Daoy (cell line): ENCODE measurements around the gene TMEM181. TPM values are rescaled to one million over a fixed set of nuclear protein-coding genes. Genes with fewer than 3 reads are reported as not detected.
"Not testable (repeated sequence)": the region's sequence is repeated elsewhere in the genome, so short reads cannot be mapped to it uniquely, and the experiment has no call there.

Source experiments
- DNase-seq: peaks from one replicate; pipeline ENCODE4 v3.0.0-alpha.2; 2015; ENCODE audit warnings: low read depth
- total RNA-seq: library from RNA; depleted of rRNA; stranded (reverse); fragments of >200 nt; shearing (Covaris generic); gene quantifications from 2 replicates; pipeline ENCODE4 v1.2.3, GENCODE V29; 2014

TMEM181 gene
- total RNA-seq, 1 experiment from 2014 or later, result 28.3 TPM

DNA sequence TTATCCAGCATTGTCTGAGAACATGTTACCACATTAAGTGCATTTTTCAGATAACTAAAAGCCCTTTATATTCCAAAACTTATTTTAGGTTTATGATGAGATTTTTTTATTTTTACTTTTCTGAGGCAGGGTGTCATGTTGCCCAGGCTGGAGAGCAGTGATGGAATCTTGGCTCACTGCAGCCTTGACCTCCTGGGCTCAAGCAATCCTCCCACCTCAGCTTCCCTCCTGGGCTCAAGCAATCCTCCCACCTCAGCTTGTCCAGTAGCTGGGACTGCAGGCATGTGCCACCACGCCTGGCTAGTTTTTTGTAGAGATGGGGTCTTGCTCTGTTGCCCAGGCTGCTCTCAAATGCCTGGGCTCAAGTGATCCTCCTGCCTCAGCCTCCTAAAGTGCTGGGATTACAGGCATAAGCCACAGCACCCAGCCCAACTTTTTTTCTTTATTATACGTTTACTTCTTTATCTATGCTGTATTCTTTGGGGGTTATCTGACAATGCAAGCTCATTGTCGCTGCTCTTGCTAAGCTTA lies 78.5 kb downstream of the TMEM181 start:
- DNase-seq, result no peak

DNA sequence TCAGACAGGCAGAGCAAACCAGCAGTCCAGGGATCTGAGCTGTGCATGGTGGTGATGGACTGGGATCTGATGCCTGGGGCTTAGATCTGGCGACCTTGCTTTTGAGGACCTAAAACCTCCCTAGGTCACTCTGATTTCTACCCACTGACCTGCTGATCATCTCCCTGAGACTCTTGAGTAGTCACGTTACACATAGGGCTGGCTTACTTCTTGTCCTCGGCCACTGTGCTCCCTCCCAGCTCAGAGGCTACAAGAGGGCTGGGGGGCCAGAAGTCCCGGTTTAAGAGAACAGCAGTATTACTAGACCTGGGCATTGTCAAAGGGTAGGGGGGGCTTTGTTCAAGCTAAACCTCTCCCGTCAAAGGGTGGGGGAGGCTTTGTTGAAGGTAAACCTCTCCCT lies 79.2 kb downstream of the TMEM181 start:
- DNase-seq, result no peak

DNA sequence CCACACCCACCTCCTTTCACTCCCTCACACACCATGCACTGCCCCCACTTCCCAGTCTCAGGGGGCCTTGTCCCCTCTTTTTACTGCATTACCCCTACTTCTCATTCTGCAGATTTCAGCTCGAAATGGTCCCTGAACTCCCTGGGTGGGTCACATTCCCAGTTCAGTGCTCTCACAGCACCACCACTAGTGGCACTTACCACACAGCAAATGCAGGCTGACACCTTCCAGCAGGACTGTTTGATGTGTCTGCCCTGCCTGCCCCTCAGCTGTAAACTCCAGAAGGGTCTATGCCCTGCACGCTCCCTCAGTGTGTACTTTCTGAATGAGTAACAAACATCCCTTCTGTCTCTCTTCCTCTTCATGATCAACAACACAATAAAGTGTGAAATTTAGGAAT lies 80.6 kb downstream of the TMEM181 start:
- no peak for DNase-seq

DNA sequence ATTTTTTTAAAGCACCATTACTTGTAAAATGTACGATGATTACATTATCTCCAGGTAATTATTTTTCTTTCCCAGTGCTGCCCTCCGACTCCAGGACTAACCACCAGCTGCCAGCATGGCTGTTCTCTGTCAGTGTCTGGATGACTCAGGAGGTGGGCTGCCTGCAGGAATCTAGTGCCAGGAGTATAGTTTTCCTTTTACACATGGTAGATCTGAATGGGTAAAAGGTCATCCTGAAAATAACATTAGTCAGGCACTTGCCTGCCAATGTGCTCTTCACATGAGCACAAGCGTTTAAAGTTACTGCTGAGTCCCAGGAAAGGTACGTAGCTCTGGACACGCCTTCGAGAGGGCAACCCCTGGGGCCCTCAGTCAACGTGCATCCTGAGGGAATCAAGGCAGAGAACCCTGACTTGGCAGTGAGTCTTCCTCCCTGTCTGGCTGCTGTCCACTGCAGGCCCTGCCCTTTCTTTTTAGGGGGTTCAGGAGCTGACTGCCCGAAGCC lies 82.3 kb downstream of the TMEM181 start:
- peak; percentile 87 for DNase-seq

DNA sequence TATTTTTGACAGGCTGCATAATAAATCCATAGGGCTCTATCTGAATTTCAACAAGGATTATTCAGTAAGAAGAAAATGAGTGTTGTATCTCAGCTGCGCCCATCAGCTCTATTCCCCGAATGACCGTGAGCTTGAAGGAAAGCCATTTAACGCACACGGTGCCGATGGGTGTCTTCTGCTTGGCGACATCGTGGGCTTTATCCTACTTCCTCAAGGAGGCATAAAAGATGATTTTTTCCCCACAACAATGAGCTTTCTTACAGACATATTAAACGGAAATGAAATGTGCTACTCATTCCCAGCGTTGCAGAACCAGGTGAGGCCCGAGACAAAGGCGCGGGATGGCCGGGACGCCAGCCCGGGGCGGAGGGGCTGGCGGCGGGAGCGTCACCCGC lies 83.9 kb downstream of the TMEM181 start:
- DNase-seq, result peak; percentile 21

DNA sequence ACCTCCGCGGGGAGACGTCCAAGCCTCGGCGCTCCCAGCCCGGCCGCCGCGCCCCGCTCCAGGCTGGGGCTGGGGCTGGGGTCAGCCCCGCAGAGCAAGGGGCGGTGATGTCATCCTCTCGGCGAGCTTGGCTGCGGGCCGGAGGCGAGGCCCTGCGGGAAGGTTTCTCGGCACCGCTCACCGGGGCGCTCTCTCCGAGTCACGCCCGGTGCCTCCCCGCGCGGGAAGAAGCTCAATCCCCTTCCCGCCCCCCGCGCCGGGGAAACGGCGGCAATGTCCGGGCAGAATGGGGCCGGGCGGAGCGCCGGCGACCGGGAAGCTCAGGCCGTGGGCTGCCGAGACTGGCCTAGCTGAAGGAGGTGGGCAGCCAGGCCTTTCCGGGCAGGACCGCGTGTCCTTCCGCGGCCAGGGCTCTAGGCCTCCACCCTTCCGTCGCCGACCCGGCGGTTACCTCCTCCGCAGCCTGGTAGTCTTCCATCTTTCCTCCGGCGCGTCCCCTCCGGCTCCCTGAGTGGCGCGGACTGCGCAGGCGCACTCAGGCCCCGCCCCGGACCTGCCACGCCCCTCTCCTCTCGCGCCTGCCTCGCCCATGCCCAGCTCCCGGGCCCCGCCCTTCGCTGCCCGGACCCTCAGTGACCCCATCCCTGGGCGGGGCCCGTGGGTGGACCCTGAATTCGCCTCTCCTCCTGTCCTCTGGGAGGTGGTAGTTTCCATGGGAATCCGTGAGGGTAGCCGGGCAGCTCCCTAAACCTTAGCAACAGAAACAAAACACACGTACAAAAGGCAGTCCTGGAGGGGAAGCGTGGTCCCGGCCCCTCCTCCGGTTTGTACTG lies 84.6 kb downstream of the TMEM181 start, which contains the start of gene DYNLT1:
Gene DYNLT1, minus strand, starts transcription at position 513 of the 833 bp plus-strand sequence. Its CDS starts 35 bp downstream, at position 478.
- DNase-seq, result peak; percentile 97

DNA sequence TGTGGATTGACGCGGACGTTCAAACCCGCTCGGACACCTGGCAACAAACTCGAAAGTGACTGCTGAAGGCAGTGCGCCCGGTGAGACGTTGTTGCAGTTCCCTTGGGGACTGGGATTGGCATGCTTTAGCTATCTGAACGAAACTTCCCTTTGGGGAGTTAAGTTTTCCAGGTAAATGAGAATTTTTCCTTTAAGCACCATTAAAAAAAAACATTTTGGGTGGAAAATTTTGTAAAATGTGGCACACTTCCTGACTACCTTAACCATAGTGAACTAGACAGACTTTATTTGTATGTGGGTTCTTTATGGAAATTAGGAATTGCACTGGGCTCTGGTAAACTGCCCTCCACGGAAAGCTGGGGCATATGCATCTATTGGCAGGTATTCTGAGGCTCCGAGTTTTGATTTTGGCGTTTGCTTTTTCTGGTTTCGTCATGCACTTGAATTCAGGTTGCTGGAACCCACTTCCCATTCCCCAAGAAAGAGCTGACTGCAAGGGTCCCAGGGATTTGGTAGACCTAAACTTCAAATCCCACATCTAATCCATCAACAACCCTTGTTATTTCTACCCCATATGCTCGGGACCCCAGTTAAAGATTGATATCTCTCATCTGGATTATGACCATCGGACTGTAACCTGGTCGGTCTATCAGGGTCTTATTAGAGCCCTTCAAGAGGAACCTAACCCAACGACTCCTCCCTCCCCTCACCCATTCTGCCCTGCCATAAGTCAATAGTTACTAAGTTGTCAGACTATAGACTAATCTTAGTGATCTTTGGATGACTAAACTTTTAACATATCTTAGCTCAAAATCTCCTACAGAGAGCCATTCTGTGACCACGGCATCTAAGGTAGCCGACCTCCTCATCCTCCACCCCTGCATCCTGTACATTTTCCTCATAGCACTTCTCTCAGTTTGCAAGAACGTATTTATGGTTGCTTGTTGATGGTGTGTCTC lies 85.5 kb downstream of the TMEM181 start:
- DNase-seq, result no peak

DNA sequence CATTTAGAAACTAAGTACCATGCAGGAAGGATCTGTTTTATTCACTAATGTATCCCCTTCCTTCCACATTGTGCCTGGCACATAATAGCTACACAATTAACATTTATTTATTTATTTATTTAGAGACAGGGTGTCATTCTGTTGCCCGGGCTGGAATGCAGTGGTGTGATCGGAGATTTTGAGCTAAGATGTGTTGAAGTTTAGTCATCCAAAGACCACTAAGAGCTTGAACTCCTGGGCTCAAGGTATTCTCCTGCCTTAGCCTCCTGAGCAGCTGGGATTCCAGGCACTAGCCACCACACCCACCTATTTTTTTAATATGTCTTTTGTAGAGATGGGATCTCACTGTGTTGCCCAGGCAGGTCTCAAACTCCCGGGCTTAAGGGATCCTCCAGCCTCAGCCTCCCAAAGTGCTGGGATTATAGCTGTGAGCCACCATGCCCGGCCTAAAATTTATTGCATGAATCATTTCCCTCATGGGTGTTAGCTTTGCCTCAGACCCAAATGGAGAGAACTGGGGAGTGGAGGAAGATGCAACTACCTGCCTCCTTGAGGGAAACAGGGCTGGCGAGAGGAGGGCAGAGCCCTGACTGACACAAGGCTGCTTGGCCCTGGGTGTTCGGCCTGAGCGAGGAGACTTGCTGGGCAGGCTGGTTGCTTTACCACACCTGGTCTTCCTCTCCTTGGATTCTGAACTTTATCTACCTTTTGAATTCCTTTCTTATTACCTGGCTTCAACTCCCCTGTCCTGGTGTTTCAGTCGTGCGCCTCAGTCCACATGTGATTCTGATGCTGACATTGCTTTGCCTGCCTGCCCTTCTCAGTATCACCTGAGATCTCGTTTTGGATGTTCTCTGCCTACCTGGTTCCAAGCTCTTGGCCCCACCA lies 86.4 kb downstream of the TMEM181 start:
- no peak for DNase-seq

DNA sequence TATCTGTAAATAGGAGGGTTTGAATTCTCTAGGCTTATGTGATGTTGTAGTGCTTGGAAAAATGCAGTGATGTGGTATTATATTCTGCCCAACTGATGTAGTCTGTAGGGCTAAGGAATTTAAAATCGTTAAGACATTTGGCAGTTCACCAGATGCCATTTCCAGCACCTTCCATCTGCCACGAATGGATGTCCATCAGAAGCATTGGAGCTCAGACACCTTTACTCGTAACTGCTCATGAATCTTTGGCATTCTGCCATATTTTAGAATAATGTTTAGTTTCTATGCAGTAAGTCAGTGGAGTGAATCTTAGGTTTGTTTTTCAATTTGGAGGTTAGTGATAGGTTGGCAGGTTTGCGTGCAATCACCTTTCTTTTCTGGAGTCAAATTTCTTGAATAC lies 87.6 kb downstream of the TMEM181 start:
- DNase-seq, result no peak

DNA sequence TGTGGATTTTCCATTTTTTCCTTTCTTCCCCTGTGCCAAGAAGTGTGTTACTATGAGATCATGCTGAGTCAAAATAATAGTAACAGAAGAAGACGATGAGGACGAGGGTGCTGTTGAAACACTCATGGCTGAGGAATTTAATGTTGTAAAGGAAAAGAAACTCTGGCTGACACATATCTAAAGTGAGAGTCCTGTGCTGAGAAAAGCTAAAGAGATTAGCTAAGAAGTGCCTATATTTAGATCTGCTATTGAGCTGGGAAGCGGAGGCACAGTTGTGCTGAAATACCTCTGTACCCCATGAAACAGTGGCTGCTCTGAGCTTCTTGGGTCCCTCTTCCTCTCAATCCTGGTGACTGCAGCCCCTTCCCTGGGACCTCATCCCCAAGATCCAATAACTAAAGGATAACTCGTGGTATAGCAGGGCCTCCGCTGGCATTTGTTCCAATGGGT lies 88.8 kb downstream of the TMEM181 start:
- DNase-seq, result peak; percentile 49

DNA sequence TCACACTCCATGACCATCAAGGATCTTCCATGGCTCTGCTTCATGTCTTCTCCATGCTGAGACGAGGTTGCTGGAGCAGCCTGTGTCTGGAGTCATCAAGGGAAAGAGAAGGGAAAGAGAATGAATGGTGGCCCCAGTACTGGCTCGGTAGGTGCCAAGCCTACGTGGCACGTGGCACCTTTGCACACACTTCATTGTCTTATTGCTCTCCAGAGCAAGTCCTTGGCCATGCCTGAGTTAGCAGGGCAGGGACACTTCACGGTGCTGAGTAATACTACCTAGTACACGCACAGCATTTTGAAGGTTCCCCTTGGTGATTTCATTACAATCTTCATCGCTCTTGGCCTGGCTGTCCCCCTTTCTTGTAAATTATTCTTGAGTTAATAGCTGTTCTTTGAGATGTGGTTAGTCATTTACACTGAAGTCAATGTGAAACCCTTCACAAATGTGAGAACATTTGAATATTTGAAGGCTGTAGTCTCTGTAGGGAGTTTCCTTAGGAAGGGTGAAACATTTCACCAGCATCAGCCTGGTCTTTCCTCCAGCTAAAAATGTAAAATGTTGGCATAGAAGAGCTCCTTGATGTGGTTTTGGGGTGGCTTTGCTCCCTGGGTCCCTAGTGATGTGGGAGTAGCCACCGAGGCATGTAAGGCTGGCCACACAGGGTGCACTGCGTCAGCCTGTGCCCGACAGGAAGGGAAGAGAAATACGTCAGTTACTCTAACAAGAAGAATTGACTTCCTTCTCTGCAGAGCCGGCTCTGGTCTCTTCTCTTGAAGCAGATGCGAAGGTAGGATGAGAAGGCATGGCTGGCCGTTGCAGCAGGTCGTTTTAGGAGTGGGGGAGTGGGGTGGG lies 89.6 kb downstream of the TMEM181 start, which contains the start of gene SYTL3:
Gene SYTL3, plus strand, starts transcription at position 766 of the 855 bp plus-strand sequence. CDS start 13,215 bp downstream, outside the sequence.
- DNase-seq, result peak; percentile 82

DNA sequence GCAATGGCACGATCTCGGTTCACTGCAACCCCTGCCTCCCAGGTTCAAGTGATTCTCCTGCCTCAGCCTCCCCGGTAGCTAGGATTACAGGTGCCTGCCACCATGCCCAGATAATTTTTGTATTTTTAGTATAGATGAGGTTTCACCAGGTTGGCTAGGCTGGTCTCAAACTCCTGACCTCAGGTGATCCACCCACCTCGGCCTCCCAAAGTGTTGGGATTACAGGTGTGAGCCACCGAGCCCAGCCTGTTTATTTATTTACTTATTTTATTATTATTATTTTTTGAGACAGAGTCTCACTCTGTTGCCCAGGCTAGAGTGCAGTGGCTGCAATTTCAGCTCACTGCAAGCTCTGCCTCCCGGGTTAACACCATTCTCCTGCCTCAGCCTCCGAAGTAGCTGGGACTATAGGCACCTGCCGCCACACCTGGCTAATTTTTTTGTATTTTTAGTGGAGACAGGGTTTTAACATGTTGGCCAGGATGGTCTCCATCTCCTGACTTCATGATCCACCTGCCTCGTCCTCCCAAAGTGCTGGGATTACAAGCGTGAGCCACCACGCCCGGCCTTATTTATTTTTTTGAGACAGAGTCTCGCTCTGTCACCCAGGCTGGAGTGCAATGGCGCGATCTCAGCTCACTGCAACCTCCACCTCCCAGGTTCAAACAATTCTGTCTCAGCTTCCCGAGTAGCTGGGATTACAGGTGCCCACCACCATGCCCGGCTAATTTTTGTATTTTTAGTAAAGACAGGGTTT lies 92.3 kb downstream of the TMEM181 start:
- DNase-seq, result not testable (repeated sequence)

DNA sequence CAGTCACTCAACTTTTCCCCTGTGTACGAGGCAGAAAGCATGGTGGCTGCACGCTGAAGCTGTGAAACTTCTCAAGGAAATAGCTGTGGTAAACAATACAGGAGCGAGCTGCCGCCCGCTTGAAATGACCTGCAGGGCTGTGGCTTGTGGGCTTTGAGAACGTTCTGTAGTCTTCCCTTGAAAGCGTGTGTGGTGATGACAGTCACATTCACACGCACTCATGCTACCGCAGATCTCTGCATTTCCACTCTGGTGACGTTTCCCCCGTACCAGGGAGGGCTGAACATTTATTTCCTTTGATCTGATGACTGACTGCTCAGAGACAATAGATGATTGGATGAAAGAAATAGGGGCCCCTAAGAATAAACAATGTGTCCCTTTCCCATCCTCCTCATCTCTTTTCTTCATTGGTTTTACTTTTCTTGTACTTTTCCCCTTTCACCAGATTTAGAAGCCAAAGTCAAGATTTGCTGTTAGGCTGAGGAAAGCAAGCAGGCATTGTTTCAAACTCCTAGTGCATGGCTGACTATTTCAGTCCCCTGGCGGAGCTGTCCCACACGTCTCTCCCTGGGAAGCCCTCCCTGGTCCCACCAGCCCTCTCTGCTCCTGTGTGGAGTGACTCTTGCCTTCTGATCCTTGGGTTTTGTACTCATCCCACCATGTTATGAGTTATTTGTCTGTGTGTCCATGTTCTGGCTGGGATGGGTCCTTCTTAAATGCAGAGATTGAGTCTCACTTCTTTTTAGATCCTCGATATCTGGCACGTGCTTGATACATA lies 93.9 kb downstream of the TMEM181 start:
- no peak for DNase-seq

DNA sequence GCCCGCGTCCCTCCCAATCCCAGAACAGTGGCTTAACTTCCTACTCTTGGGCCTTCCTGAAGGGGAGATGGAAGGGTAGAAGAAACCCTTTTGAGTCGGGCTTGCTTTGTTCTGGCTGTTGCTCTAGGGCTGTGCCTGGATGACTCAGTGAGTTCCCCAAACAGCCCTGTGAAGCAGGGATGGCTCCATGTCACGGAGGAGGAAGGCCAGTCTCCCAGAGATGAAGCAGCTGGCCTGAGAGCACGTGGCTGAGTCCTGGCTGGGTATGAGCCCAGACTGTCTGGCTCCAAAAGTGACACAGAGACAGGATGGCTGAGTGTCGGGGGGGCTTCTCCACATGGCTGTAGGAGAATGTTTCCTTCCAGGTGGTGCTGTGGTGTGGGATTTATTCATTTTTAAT lies 94.6 kb downstream of the TMEM181 start:
- peak; percentile 72 for DNase-seq

DNA sequence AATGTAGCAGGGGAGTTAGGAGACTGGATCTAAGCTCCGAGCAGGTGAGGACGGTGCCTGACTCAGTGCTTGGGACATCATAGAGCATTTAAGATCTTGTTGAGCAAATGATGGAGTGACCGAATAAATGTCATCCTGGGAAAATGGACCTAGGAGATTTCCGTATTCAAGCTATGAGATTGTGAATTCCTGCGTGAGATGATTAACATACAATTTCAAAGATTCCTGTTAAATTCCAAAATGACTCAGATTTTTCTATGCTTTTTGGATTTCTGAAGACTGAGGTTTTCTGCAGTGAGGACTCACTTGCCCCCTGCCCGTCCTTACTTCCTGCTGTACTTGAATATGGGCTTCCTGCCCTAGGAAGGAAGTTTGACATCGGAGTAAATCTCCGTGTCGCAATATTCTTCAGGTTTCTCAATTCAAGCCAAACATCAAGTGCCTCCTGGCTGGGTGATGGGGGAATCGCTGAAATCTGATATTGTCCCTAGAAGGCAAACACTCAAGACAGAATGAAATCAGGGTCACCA lies 95.1 kb downstream of the TMEM181 start:
- DNase-seq, result no peak

DNA sequence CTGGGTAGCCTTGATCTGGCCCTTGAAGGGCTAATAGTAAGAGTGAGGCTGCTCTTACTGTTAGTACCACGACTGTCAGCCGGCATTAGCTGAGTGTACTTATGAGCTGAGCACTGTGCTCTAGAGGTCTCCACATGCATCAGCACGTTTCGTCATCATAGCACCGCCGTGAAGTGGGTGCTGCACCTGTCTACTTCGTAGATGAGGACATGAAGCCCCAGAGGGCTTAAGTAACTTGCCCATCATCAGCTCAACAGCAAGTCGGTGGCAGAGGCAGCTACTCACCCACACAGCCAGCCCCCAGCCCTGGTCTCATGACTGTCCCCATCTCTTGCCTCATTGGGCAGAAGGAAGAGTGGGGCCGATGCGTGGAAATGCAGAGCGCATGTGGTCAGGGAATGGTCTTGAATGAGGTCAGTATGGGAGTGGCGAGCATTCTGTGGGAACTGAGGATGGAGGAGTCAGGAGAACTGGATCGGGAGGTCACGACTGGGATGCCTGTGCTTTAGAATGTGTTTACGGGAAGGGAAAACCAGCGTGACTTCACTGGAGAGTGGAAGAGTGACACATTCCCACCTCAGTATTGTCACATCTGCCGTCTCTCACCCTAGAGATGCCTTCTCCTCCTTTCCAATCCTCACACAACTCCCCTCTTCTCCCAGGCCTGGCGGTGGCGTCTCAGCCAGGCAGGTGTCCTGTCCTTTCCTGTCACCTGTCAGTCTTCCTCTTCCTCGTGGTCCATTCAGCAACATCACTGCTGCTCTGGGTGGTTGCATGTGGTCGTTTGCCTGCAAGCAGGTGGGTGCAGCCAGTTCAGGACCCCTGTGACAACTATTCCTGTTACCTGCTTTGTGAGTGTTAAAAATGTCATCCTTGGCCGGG lies 95.9 kb downstream of the TMEM181 start:
- DNase-seq, result no peak

DNA sequence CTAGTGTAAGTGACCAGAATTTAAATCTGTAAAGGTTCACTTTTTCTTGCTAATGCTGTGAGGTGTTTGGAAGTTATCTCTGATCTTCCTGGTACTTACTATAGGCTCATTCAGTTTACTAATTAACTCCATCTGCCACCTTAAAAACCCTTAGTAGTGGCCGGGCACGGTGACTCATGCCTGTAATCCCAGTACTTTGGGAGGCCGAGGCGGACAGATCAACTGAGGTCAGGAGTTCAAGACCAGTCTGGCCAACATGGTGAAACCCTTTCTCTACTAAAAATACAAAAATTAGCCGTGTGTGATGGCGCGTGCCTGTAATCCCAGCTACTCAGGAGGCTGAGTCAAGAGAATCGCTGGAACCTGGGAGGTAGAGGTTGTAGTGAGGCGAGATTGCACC lies 97.1 kb downstream of the TMEM181 start:
- DNase-seq, result not testable (repeated sequence)
